T-cell (primary cell): ENCODE data around the gene MATN1. TPM values are rescaled to one million over a fixed set of nuclear protein-coding genes. Genes with fewer than 3 reads are reported as not detected.

Experiments
- ATAC-seq, 4 experiments: fragments of 200-7000 bp in 3 of 4; fragments of 150-1000 bp in 1 of 4; cut with Tn5 transposase; replicated peaks in 1 of 4; 1 replicate in 3 of 4; 2 replicates in 1 of 4; pipeline ENCODE4 v1.10.0; 2021; ENCODE audit warnings: moderate library complexity in 3 of 4, mild to moderate bottlenecking in 2 of 4, moderate number of reproducible peaks in 1 of 4
- CTCF ChIA-PET, 2 donors: fragments of 300-600 bp; sonication (Branson Sonifier 250); formaldehyde crosslinking; loops; one replicate each; lab custom pipeline; 2022; ENCODE audit warnings: antibody characterized with exemption in 2 of 2; lab: Charles Lee
- POLR2A ChIA-PET, 2 donors: fragments of 300-600 bp; sonication (Branson Sonifier 250); formaldehyde crosslinking; loops; one replicate each; lab custom pipeline; 2022; ENCODE audit warnings: antibody characterized with exemption in 2 of 2; lab: Charles Lee
- DNase-seq, 35 experiments: peaks; one replicate each; pipeline versions ENCODE4 v3.0.0 to v3.0.0-alpha.2; 2013 to 2023
- H3K27ac ChIP-seq: one replicate; pipeline ENCODE4 v1.5.1; 2013; ENCODE audit warnings: low read length
- H3K27me3 ChIP-seq, 2 experiments: replicated peaks in 1 of 2; 1 replicate in 1 of 2; 2 replicates in 1 of 2; pipeline versions ENCODE4 v1.6.1 to v1.7.0; 2013; ENCODE audit warnings: low read length in 1 of 2, mixed read lengths in 1 of 2; ENCODE audit not compliant: control insufficient read depth in 2 of 2, insufficient read depth in 2 of 2; ENCODE audit errors: extremely low read depth in 1 of 2
- H3K36me3 ChIP-seq, 2 donors: 1 replicate in 1 of 2; 2 replicates in 1 of 2; pipeline versions ENCODE4 v1.6.1 to v1.7.0; 2013; ENCODE audit warnings: low read length in 1 of 2; ENCODE audit not compliant: control insufficient read depth in 2 of 2, insufficient read depth in 1 of 2; ENCODE audit errors: extremely low read depth in 1 of 2
- H3K4me1 ChIP-seq, 2 experiments: 1 replicate in 1 of 2; 2 replicates in 1 of 2; pipeline versions ENCODE4 v1.6.1 to v1.7.0; 2013; ENCODE audit warnings: low read length in 2 of 2, mixed read lengths in 1 of 2; ENCODE audit not compliant: insufficient read depth in 2 of 2, control insufficient read depth in 1 of 2; ENCODE audit errors: extremely low read depth in 1 of 2
- H3K4me3 ChIP-seq, 2 donors: 1 replicate in 1 of 2; 2 replicates in 1 of 2; pipeline versions ENCODE4 v1.5.1 to v1.7.0; 2013; ENCODE audit warnings: mild to moderate bottlenecking in 2 of 2, low read length in 1 of 2, moderate library complexity in 1 of 2; ENCODE audit not compliant: control insufficient read depth in 1 of 2; ENCODE audit errors: extremely low read depth in 1 of 2
- H3K9me3 ChIP-seq: 2 replicates; pipeline ENCODE4 v1.7.0; 2013
- H3K27ac Mint-ChIP-seq, 2 donors: one replicate each; pipeline ENCODE4 v1.8.0; 2020 to 2021; ENCODE audit warnings: mild to moderate bottlenecking in 2 of 2, mixed read lengths in 2 of 2
- H3K27me3 Mint-ChIP-seq, 2 donors: one replicate each; pipeline ENCODE4 v1.8.0; 2021 to 2022; ENCODE audit warnings: mixed read lengths in 2 of 2
- H3K36me3 Mint-ChIP-seq: one replicate; pipeline ENCODE4 v1.8.0; 2021; ENCODE audit warnings: mixed read lengths
- H3K4me1 Mint-ChIP-seq, 3 donors: one replicate each; pipeline ENCODE4 v1.8.0; 2020 to 2022; ENCODE audit warnings: mixed read lengths in 3 of 3, mild to moderate bottlenecking in 1 of 3
- H3K4me3 Mint-ChIP-seq, 3 donors: one replicate each; pipeline ENCODE4 v1.8.0; 2020 to 2022; ENCODE audit warnings: mild to moderate bottlenecking in 3 of 3, mixed read lengths in 3 of 3, moderate library complexity in 3 of 3
- H3K9me3 Mint-ChIP-seq, 3 donors: one replicate each; pipeline ENCODE4 v1.8.0; 2020 to 2022; ENCODE audit warnings: mixed read lengths in 3 of 3
- WGBS: methylation state at CpG from one replicate; pipeline ENCODE4 v1.1.5; 2013; ENCODE audit warnings: missing lambda C conversion rate; ENCODE audit not compliant: insufficient coverage; 5-methylcytosine and 5-hydroxymethylcytosine counted together
- total RNA-seq, 35 experiments: library from RNA in 6 of 35; stranded (reverse) in 6 of 35; fragments of 120-200 nt in 1 of 35; gene quantifications; one replicate each; pipeline versions ENCODE4 v1.2.1 to v1.2.4 and lab custom pipeline; 2013 to 2026

Gene MATN1
- total RNA-seq, 5 donors from 2014 or later (not counting 1 experiment from before 2014, with no cell fraction given): 0.20 to 5.5 (median 0.60) TPM

GRCh38 chr1:30731109-30731805 is 7.9 kb upstream of the MATN1 start:
- ATAC-seq: no peak
- peaks cover 18 to 37% (median 22%) of the 10 kb centered on the region in 3 donors for H3K4me1 Mint-ChIP-seq
- Histone ChIP-seq H3K9me3 (no peaks in the 10 kb centered on the region), H3K4me3 (no peak overlapping the region), H3K36me3 (peaks cover 12 to 45% of the 10 kb centered on the region in 2 donors), H3K27ac (peak overlapping the region; percentile 33), H3K27me3 (no peaks in the 10 kb centered on the region), H3K4me1 (peaks cover 0 to 29% of the 10 kb centered on the region in 2 experiments)
- peaks cover 28% of the 10 kb centered on the region for H3K36me3 Mint-ChIP-seq
- ChIA-PET CTCF (interaction anchor here in 1 of 2 donors (0.5 kb wide), 1 partner anchor 51 kb away, joined by 3 read pairs; no protein-coding TSS in a partner anchor), POLR2A (no interaction called here)
- WGBS: 84% methylated on average over 8 of the region's 10 CpGs
- H3K4me3 Mint-ChIP-seq: peak overlapping the region in 1 of 3 donors; percentile 58
- no peaks in the 10 kb centered on the region for H3K9me3 Mint-ChIP-seq
- DNase-seq: no peak
- H3K27ac Mint-ChIP-seq: peak overlapping the region; percentile 83 to 86
- no peaks in the 10 kb centered on the region for H3K27me3 Mint-ChIP-seq

DNA sequence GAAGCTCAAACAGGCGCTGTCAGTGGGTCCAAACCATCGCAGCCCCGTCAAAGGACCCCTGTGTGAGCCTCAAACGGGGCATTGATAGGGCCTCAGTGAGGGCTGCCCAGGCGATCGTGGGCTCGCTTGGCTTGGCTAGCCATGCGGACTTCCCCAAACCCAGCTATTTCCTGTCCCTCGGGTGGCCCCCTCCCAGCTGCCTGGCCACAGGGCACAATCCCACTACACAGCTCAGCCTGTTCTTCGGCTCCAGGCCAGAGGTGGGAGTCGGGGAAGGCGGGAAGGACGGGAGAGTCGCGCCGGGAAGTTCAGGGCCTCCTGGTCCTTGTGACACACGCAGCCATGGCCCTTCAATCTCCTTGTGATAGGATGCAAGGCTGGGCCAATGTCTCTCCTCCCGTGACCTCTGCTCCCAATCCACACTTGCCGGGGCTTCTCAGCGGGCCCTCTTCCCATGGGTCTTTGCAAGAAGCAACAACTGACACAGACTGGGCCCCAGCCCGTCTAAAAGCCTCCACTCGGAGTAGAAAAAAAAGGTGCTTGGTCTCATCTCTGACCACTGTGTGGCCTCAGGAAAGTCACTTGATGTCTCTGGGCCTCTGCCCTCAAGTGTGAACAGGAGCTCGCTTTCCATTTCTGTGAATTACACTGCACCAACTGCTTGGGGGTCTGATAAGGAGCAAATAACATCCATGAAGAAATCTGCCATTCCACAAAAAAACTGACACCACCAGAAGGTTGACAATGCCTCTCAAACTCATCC is 7.1 kb upstream of the MATN1 start:
- Histone ChIP-seq H3K9me3 (no peaks in the 10 kb centered on the region), H3K27ac (no peak overlapping the region), H3K36me3 (peaks cover 12 to 44% of the 10 kb centered on the region in 2 donors), H3K4me1 (peaks cover 0 to 29% of the 10 kb centered on the region in 2 experiments), H3K27me3 (no peaks in the 10 kb centered on the region), H3K4me3 (no peak overlapping the region)
- ChIA-PET CTCF (interaction anchor here (0.6 to 1.0 kb wide), 2 partner anchors 9 to 10 kb away, joined by 3 read pairs; no protein-coding TSS in a partner anchor), POLR2A (no interaction called here)
- Mint-ChIP-seq H3K27ac (peak overlapping the region; percentile 46 to 86), H3K36me3 (peaks cover 23% of the 10 kb centered on the region), H3K9me3 (no peaks in the 10 kb centered on the region), H3K4me3 (no peak overlapping the region), H3K27me3 (no peaks in the 10 kb centered on the region), H3K4me1 (peaks cover 16 to 35% (median 18%) of the 10 kb centered on the region in 3 donors)
- 84% methylated on average over 18 of the region's 23 CpGs for WGBS
- ATAC-seq: no peak
- no peak for DNase-seq

DNA sequence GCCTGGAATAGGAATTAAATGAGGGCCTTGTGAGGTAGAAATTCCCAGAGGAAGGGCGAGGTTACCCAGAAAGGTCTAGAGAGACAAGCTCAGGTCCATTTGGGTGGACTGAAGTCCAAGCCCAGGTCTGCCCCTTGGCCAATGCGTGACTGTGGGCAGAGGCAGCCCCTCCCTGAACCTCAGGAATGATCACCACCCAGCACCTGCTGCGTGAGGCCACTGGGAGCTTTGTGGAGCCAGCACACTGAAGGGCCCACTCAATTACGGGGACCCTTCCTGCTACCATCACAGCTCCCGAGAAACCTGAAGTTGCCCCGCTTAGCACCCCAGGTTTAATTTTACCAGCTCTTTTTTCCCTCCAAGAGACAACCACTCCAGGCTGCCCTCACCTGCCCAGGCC is 6.5 kb upstream of the MATN1 start:
- no peaks in the 10 kb centered on the region for H3K27me3 ChIP-seq
- Mint-ChIP-seq H3K27ac (peak overlapping the region; percentile 22 to 72), H3K4me3 (no peak overlapping the region), H3K9me3 (no peaks in the 10 kb centered on the region), H3K27me3 (no peaks in the 10 kb centered on the region), H3K4me1 (peaks cover 17 to 41% (median 21%) of the 10 kb centered on the region in 3 donors), H3K36me3 (peaks cover 18% of the 10 kb centered on the region)
- ChIA-PET POLR2A (interaction anchor here in 1 of 2 donors (0.6 kb wide), 1 partner anchor 12 kb away, joined by 3 read pairs; no protein-coding TSS in a partner anchor), CTCF (interaction anchor here (0.6 to 1.0 kb wide), 3 partner anchors 9 to 50 kb away, joined by 3 to 4 read pairs (median 3); no protein-coding TSS in a partner anchor)
- no peak overlapping the region for H3K4me3 ChIP-seq
- peaks cover 7 to 42% of the 10 kb centered on the region in 2 donors for H3K36me3 ChIP-seq
- peaks cover 0 to 29% of the 10 kb centered on the region in 2 experiments for H3K4me1 ChIP-seq
- H3K27ac ChIP-seq: no peak overlapping the region
- DNase-seq (no peak), ATAC-seq (no peak)
- H3K9me3 ChIP-seq: no peaks in the 10 kb centered on the region
- WGBS: 93% methylated on average over 6 of the region's 6 CpGs

GRCh38 chr1:30728832-30729638 is 5.7 kb upstream of the MATN1 start:
- Histone ChIP-seq H3K9me3 (no peaks in the 10 kb centered on the region), H3K36me3 (peaks cover 4 to 40% of the 10 kb centered on the region in 2 donors), H3K27ac (no peak overlapping the region), H3K4me1 (peaks cover 0 to 31% of the 10 kb centered on the region in 2 experiments), H3K27me3 (no peaks in the 10 kb centered on the region), H3K4me3 (no peak overlapping the region)
- peak overlapping the region; percentile 55 to 72 for H3K27ac Mint-ChIP-seq
- no peaks in the 10 kb centered on the region for H3K27me3 Mint-ChIP-seq
- DNase-seq (no peak), ATAC-seq (no peak)
- H3K4me1 Mint-ChIP-seq: peaks cover 25 to 43% (median 25%) of the 10 kb centered on the region in 3 donors
- 73% methylated on average over 17 of the region's 17 CpGs for WGBS
- H3K4me3 Mint-ChIP-seq: no peak overlapping the region
- no peaks in the 10 kb centered on the region for H3K9me3 Mint-ChIP-seq
- peaks cover 15% of the 10 kb centered on the region for H3K36me3 Mint-ChIP-seq
- ChIA-PET POLR2A (interaction anchor here in 1 of 2 donors (0.5 kb wide), 1 partner anchor 833 kb away, joined by 3 read pairs; no protein-coding TSS in a partner anchor), CTCF (interaction anchor here (0.5 to 1.5 kb wide), 3 partner anchors 15 to 51 kb away, joined by 3 to 6 read pairs (median 4); no protein-coding TSS in a partner anchor)

- no peak overlapping the region for H3K4me3 ChIP-seq
- H3K36me3 ChIP-seq: peaks cover 0 to 40% of the 10 kb centered on the region in 2 donors
- DNase-seq: no peak
- no peaks in the 10 kb centered on the region for H3K9me3 ChIP-seq
- no peaks in the 10 kb centered on the region for H3K27me3 ChIP-seq
- H3K27ac Mint-ChIP-seq: peak overlapping the region; percentile 39 to 72
- 82% methylated on average over 8 of the region's 8 CpGs for WGBS
- H3K4me1 ChIP-seq: peaks cover 0 to 38% of the 10 kb centered on the region in 2 experiments
- no peak overlapping the region for H3K4me3 Mint-ChIP-seq
- peaks cover 16% of the 10 kb centered on the region for H3K36me3 Mint-ChIP-seq
- ChIA-PET CTCF (interaction anchor here in 1 of 2 donors (0.5 to 1.5 kb wide), 2 partner anchors 16 to 51 kb away, joined by 3 to 6 read pairs; no protein-coding TSS in a partner anchor), POLR2A (interaction anchor here in 1 of 2 donors (0.5 kb wide), 1 partner anchor 834 kb away, joined by 3 read pairs; no protein-coding TSS in a partner anchor)
- H3K27me3 Mint-ChIP-seq: no peaks in the 10 kb centered on the region
- no peak overlapping the region for H3K27ac ChIP-seq
- H3K4me1 Mint-ChIP-seq: peaks cover 27 to 46% (median 30%) of the 10 kb centered on the region in 3 donors
- H3K9me3 Mint-ChIP-seq: no peaks in the 10 kb centered on the region
- ATAC-seq: no peak
These were observed 5.0 kb upstream of the MATN1 start for GRCh38 chr1:30728340-30728739.
